GM18508 (cell line): ENCODE measurements around the gene WDR77.

Experiments used
- ATAC-seq: cut with Tn5 transposase; IDR thresholded peaks from one replicate; pipeline ENCODE4 v1.9.1; 2021; ENCODE audit warnings: moderate number of reproducible peaks; ENCODE audit not compliant: insufficient read depth, unreplicated experiment

Gene WDR77

GRCh38 chr1:111448918-111449702 is at the start of gene WDR77, which contains the start of gene ATP5PB:
WDR77 (minus strand) TSS chr1:111449256; CDS start chr1:111449169, 87 bp downstream.
ATP5PB (plus strand) TSS chr1:111449464; CDS start chr1:111449542, 78 bp downstream.
- ATAC-seq: peak; percentile 64

- no peak for ATAC-seq
Observed at GRCh38 chr1:111497592-111497991, 48.5 kb upstream of the WDR77 start.

GRCh38 chr1:111496398-111496797 is 47.3 kb upstream of the WDR77 start:
- no peak for ATAC-seq

GRCh38 chr1:111491070-111491469 is 42.0 kb upstream of the WDR77 start:
- no peak for ATAC-seq

GRCh38 chr1:111490220-111490619 is 41.2 kb upstream of the WDR77 start:
- ATAC-seq: no peak

GRCh38 chr1:111489604-111490003 is 40.5 kb upstream of the WDR77 start:
- ATAC-seq: no peak

GRCh38 chr1:111488669-111489068 is 39.6 kb upstream of the WDR77 start:
- ATAC-seq: no peak

- no peak for ATAC-seq
Observed at GRCh38 chr1:111487133-111487532, 38.1 kb upstream of the WDR77 start.

GRCh38 chr1:111486431-111486830 is 37.4 kb upstream of the WDR77 start:
- ATAC-seq: no peak

- ATAC-seq: no peak
Observed at GRCh38 chr1:111484391-111485026, 35.5 kb upstream of the WDR77 start.

GRCh38 chr1:111483876-111484275 is 34.8 kb upstream of the WDR77 start:
- no peak for ATAC-seq

GRCh38 chr1:111483166-111483565 is 34.1 kb upstream of the WDR77 start:
- no peak for ATAC-seq

GRCh38 chr1:111481387-111482221 is 32.5 kb upstream of the WDR77 start:
- ATAC-seq: no peak

- ATAC-seq: no peak
Observed at GRCh38 chr1:111480674-111481073, 31.6 kb upstream of the WDR77 start.

GRCh38 chr1:111476761-111477309 is 27.8 kb upstream of the WDR77 start:
- no peak for ATAC-seq

- ATAC-seq: no peak
Observed at GRCh38 chr1:111476214-111476613, 27.2 kb upstream of the WDR77 start.

GRCh38 chr1:111475701-111476100 is 26.6 kb upstream of the WDR77 start:
- peak; percentile 42 for ATAC-seq

- no peak for ATAC-seq
Observed at GRCh38 chr1:111474521-111474920, 25.5 kb upstream of the WDR77 start.

GRCh38 chr1:111474106-111474505 is 25.1 kb upstream of the WDR77 start:
- no peak for ATAC-seq

- ATAC-seq: no peak
Observed at GRCh38 chr1:111471538-111471937, 22.5 kb upstream of the WDR77 start.

GRCh38 chr1:111471012-111471411 is 22.0 kb upstream of the WDR77 start:
- no peak for ATAC-seq
